ENCODE results near the gene INPP5F.

GRCh38 chr10:119858063-119858462, 132.2 kb downstream of the INPP5F start:
- TF ChIP-seq FOXK2 (IDR thresholded peaks at IDR 0.05) (no peak), SP1 (IDR thresholded peaks at IDR 0.05) (no peak), SUZ12 (IDR thresholded peaks at IDR 0.05) (no peak), HDGF (IDR thresholded peaks at IDR 0.05; ENCODE audit: borderline replicate concordance) (no peak)
- TF ChIP-seq, protein P1, sequence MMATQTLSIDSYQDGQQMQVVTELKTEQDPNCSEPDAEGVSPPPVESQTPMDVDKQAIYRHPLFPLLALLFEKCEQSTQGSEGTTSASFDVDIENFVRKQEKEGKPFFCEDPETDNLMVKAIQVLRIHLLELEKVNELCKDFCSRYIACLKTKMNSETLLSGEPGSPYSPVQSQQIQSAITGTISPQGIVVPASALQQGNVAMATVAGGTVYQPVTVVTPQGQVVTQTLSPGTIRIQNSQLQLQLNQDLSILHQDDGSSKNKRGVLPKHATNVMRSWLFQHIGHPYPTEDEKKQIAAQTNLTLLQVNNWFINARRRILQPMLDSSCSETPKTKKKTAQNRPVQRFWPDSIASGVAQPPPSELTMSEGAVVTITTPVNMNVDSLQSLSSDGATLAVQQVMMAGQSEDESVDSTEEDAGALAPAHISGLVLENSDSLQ (IDR thresholded peaks at IDR 0.05): no peak

Measured in HEK293T (cell line).